Adrenal gland (tissue), 5 donors: ENCODE results near the gene SSX2IP.
"Not testable (repeated sequence)": the region's sequence is repeated elsewhere in the genome, so short reads cannot be mapped to it uniquely, and the experiment has no call there.

ENCODE experiments used
- CTCF ChIP-seq, 6 experiments: fragments of 450-650 bp in 4 of 6; fragments of 200-600 bp in 2 of 6; sonication (generic) in 1 of 6; IDR thresholded peaks; 1 replicate in 5 of 6; 2 replicates in 1 of 6; pipeline versions ENCODE4 v1.5.1 to v1.8.0; 2016 to 2021; ENCODE audit warnings: antibody characterized with exemption in 6 of 6, mild to moderate bottlenecking in 2 of 6, moderate library complexity in 1 of 6
- POLR2A ChIP-seq, 2 donors: fragments of 450-650 bp; IDR thresholded peaks; one replicate each; pipeline ENCODE4 v1.6.1; 2017; ENCODE audit warnings: antibody characterized with exemption in 2 of 2, mild to moderate bottlenecking in 2 of 2, moderate library complexity in 1 of 2
- donor health status: DM: no; HTN: no; CAD: no.

DNA sequence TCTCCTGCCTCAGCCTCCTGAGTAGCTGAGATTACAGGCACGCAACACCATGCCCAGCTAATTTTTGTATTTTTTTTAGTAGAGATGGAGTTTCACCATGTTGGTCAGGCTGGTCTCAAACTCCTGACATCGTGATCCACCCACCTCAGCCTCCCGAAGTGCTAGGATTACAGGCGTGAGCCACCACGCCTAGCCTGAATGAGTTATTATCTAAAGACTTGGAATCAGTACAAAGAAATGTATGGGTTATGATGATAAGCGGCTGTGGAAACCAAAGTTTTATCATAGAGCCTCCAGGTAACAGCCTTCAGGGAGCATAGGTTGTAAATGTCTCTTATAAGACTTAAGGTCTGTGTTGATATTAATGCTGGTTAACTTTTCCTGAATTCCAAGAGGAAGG lies 50.5 kb downstream of the SSX2IP start:
- not testable (repeated sequence) for TF ChIP-seq CTCF, POLR2A (IDR thresholded peaks at IDR 0.05)
